Gastroesophageal sphincter (tissue), 4 donors: ENCODE measurements around the gene RILPL2. TPM values are rescaled to one million over a fixed set of nuclear protein-coding genes. Genes with fewer than 3 reads are reported as not detected.

Experiments used
- ATAC-seq: fragments of 150-250 bp; one replicate; pipeline ENCODE4 v1.9.1; 2016; ENCODE audit warnings: mild to moderate bottlenecking, moderate library complexity
- H3K27ac ChIP-seq, 4 donors: fragments of 200-600 bp; sonication (generic) in 3 of 4; 1 replicate in 3 of 4; 2 replicates in 1 of 4; pipeline ENCODE4 v1.5.1; 2016 to 2019
- H3K27me3 ChIP-seq: fragments of 200-600 bp; sonication (generic); one replicate; pipeline ENCODE4 v1.5.1; 2019
- H3K36me3 ChIP-seq, 2 donors: fragments of 200-600 bp; sonication (generic); one replicate each; pipeline ENCODE4 v1.5.1; 2019; ENCODE audit warnings: control low read depth in 1 of 2
- H3K4me1 ChIP-seq, 3 donors: fragments of 200-600 bp; sonication (generic); 1 replicate in 2 of 3; 2 replicates in 1 of 3; pipeline ENCODE4 v1.5.1; 2016 to 2019; ENCODE audit warnings: control low read depth in 2 of 3
- H3K4me3 ChIP-seq, 2 donors: fragments of 200-600 bp; sonication (generic); one replicate each; pipeline ENCODE4 v1.5.1; 2019; ENCODE audit warnings: mild to moderate bottlenecking in 1 of 2, moderate library complexity in 1 of 2
- H3K9me3 ChIP-seq, 3 donors: fragments of 200-600 bp; sonication (generic); one replicate each; pipeline ENCODE4 v1.5.1; 2017 to 2019; ENCODE audit warnings: control low read depth in 2 of 3
- EP300 ChIP-seq: sonication (generic); formaldehyde crosslinking; IDR thresholded peaks from one replicate; pipeline ENCODE4 v1.6.1; 2017; ENCODE audit warnings: antibody characterized with exemption, mild to moderate bottlenecking
- POLR2A ChIP-seq, 2 donors: fragments of 450-650 bp; IDR thresholded peaks; one replicate each; pipeline ENCODE4 v1.6.1; 2017; ENCODE audit warnings: antibody characterized with exemption in 2 of 2, mild to moderate bottlenecking in 2 of 2, moderate library complexity in 1 of 2
- POLR2AphosphoS5 ChIP-seq: sonication (generic); formaldehyde crosslinking; IDR thresholded peaks from one replicate; pipeline ENCODE4 v1.6.1; 2017; ENCODE audit warnings: antibody characterized with exemption
- WGBS, 2 donors: methylation state at CpG; one replicate each; pipeline ENCODE4 v1.1.5; 2018; ENCODE audit warnings: low coverage in 1 of 2; 5-methylcytosine and 5-hydroxymethylcytosine counted together
- total RNA-seq, 4 donors: library from RNA; depleted of rRNA; stranded (reverse); fragments of >200 nt; gene quantifications; one replicate each; pipeline ENCODE4 v1.1.0, GENCODE V29; 2016
- TF ChIP-seq, protein P1 (sequence below), 4 experiments: fragments of 200-600 bp in 2 of 4; fragments of 450-650 bp in 2 of 4; sonication (generic) in 1 of 4; IDR thresholded peaks; one replicate each; pipeline ENCODE4 v1.5.1; 2017 to 2019; ENCODE audit warnings: antibody characterized with exemption in 4 of 4, mild to moderate bottlenecking in 2 of 4, moderate library complexity in 2 of 4

The RILPL2 gene
- total RNA-seq, 4 donors from 2014 or later, result 6.2 to 9.2 (median 7.9) TPM

DNA sequence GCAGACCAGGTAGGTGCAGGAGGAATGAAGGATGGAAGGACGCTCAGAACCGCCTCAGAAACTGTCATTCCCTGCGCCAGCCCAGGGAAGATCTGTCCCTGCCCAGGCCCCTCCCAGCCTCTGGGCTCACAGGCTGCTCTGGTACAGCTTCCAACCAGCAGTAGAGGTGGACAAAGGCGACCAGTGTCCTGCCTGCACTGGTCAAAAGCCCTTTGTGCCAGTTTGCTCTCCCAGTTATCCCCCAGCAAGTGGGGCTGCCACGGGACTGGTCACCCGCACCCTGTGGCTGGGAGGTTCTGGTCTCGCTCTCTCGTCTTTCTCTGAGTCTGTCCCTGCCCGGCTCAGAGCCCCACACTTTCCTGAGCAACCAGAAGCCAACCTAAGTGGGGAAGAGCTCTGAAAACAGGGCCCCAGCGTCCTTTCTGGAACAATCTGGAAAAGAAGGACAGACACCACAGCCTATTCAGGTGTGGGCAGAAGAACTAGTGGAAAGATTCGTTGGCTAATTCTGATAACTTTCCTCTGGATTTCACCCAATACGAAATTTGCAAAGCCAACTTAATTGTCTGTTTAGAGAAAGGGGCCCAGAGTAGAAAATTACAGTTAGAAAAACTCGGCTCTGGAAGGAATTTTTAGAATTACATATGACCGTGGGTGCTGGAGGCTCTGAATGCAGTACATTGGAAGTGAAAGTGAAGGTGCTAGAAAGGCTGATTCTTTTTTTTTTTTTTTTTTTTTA lies 43.1 kb upstream of the RILPL2 start:
- Histone ChIP-seq H3K36me3 (peaks cover 0 to 69% of the 10 kb centered on the region in 2 donors), H3K9me3 (no peaks in the 10 kb centered on the region), H3K4me3 (no peak overlapping the region), H3K27me3 (no peaks in the 10 kb centered on the region), H3K27ac (peak overlapping the region in 3 of 4 donors; percentile 22 to 69 (median 63)), H3K4me1 (peaks cover 0 to 17% (median 0%) of the 10 kb centered on the region in 3 donors)
- TF ChIP-seq, protein P1, sequence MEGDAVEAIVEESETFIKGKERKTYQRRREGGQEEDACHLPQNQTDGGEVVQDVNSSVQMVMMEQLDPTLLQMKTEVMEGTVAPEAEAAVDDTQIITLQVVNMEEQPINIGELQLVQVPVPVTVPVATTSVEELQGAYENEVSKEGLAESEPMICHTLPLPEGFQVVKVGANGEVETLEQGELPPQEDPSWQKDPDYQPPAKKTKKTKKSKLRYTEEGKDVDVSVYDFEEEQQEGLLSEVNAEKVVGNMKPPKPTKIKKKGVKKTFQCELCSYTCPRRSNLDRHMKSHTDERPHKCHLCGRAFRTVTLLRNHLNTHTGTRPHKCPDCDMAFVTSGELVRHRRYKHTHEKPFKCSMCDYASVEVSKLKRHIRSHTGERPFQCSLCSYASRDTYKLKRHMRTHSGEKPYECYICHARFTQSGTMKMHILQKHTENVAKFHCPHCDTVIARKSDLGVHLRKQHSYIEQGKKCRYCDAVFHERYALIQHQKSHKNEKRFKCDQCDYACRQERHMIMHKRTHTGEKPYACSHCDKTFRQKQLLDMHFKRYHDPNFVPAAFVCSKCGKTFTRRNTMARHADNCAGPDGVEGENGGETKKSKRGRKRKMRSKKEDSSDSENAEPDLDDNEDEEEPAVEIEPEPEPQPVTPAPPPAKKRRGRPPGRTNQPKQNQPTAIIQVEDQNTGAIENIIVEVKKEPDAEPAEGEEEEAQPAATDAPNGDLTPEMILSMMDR (IDR thresholded peaks at IDR 0.05), result no peak
- TF ChIP-seq POLR2A (IDR thresholded peaks at IDR 0.05) (peak in 1 of 2 donors; percentile 9), EP300 (no peak), POLR2AphosphoS5 (no peak)
- WGBS, 2 donors, result 49 to 74% methylated on average over 5 to 11 of the region's 14 CpGs
- ATAC-seq, result peak; percentile 35

DNA sequence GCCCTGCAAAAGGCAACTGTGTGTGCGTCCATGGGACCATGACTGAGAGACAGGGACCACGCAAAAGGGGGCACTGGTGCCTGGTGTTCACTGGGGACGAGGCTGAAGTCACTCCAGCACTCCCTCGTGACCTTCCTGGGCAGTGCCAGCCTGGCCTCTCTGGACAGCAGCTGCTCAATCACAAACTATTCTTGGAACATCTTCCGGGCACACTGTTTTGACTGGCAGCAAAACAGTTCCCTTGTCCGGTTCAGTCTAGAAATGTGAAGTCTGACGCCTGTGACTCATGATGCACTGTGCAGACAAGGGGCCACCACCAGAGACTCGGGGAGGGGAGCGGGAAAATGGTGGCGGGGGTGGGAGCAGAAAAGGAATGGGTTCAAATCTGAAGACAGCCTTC lies 42.3 kb upstream of the RILPL2 start:
- no peaks in the 10 kb centered on the region for H3K27me3 ChIP-seq
- 87% methylated on average over 3 of the region's 10 CpGs; no CpG with 5 or more reads in 1 of the 2 donors for WGBS, 2 donors
- H3K36me3 ChIP-seq, result peaks cover 0 to 61% of the 10 kb centered on the region in 2 donors
- peak overlapping the region in 3 of 4 donors; percentile 38 to 69 (median 63) for H3K27ac ChIP-seq
- ATAC-seq, result peak; percentile 48
- no peaks in the 10 kb centered on the region for H3K9me3 ChIP-seq
- peaks cover 0 to 25% (median 0%) of the 10 kb centered on the region in 3 donors for H3K4me1 ChIP-seq
- TF ChIP-seq POLR2A (IDR thresholded peaks at IDR 0.05) (no peak), EP300 (no peak)
- H3K4me3 ChIP-seq, result no peak overlapping the region

DNA sequence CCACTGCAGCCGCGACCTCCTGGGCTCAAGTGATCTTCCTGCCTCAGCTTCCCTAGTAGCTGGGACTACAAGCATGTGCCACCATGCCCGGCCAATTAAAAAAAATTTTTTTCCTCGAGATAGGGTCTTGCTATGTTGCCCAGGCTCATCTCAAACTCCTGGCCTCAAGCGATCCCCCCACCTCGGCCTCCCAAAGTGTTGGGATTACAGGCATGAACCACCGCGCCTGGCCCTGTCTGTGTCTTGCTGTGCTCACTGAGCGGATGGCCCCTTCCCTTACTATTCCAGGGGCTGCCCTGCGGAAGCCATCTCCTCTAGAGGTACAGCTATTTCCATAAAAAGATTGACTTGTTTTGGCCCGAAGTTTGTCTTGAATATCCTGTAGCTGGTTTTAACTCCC lies 41.6 kb upstream of the RILPL2 start:
- ATAC-seq, result no peak
- TF ChIP-seq, protein P1 (IDR thresholded peaks at IDR 0.05), result no peak
- no peak for TF ChIP-seq POLR2AphosphoS5
- TF ChIP-seq EP300, result no peak
- TF ChIP-seq POLR2A (IDR thresholded peaks at IDR 0.05), result no peak
- peaks cover 0 to 25% (median 0%) of the 10 kb centered on the region in 3 donors for H3K4me1 ChIP-seq
- H3K27me3 ChIP-seq, result no peaks in the 10 kb centered on the region
- H3K4me3 ChIP-seq, result no peak overlapping the region
- 92% methylated on average over 5 of the region's 11 CpGs; no CpG with 5 or more reads in 1 of the 2 donors for WGBS, 2 donors
- H3K36me3 ChIP-seq, result peaks cover 0 to 61% of the 10 kb centered on the region in 2 donors
- H3K27ac ChIP-seq, result peak overlapping the region in 2 of 4 donors; percentile 38 to 63
- H3K9me3 ChIP-seq, result no peaks in the 10 kb centered on the region

DNA sequence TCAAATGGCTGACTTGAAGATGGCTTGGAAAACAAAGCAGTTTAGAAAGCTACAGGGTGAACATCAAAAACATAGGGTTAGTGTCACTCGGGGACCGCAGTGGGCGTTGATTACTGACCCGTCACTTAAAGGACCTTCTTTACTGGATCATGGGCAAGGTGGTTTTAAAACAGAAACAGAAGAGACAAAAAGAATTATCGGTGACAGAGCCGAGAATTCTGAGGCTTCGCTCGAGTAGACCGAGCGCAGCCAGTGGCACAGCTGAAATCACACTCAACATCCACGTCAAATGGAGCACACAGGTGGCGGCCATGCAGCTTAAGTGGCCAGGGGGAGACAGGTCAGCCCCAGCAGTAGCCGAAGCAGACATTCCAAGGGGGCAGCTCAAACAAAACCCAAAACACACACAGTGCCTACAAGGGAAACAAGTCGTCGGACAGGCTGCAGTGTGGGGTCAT lies 38.8 kb upstream of the RILPL2 start:
- Histone ChIP-seq H3K4me1 (peaks cover 0 to 25% (median 0%) of the 10 kb centered on the region in 3 donors), H3K27me3 (no peaks in the 10 kb centered on the region), H3K4me3 (no peak overlapping the region), H3K27ac (peak overlapping the region in 3 of 4 donors; percentile 15 to 71 (median 50)), H3K36me3 (peaks cover 0 to 69% of the 10 kb centered on the region in 2 donors), H3K9me3 (no peaks in the 10 kb centered on the region)
- no peak for ATAC-seq
- 70 to 75% methylated on average over 6 to 15 of the region's 15 CpGs for WGBS, 2 donors
- TF ChIP-seq, protein P1 (IDR thresholded peaks at IDR 0.05), result no peak
- TF ChIP-seq POLR2AphosphoS5, result no peak
- TF ChIP-seq EP300, result no peak
- TF ChIP-seq POLR2A (IDR thresholded peaks at IDR 0.05), result no peak

DNA sequence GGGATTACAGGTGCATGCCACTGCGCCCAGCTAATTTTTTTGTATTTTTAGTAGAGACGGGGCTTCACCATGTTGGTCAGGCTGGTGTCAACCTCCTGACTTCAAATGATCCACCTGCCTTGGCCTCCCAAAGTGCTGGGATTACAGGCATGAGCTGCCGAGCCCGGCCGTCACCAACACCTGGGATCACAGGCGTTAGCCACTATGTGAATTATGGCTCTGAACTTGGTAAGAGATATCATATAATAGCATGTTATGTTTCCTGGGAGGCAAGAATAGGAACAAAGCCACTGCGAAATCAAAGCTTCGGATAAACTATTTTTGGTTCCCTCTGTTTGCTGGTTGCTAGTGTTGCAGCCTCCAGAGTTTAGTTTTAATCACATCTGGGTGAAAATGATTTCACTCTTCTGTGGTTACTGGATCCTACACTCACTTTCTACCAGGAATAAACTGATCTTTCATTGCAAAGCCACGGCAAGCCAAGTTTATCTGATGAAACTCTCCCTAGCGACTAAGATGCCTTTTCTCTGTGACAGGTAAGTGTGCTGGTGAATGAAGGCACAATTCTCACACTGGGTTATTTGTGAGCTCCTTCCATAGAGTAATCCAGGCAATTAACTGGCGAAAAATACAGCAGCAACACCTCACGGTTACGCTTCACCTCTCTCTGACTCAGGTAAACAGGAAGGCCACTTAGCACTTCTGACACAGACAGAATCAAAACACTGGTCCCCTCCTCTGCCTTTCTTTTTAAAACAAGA lies 38.2 kb upstream of the RILPL2 start:
- TF ChIP-seq EP300, result no peak
- no peak for TF ChIP-seq POLR2A (IDR thresholded peaks at IDR 0.05)
- TF ChIP-seq POLR2AphosphoS5, result no peak
- TF ChIP-seq, protein P1 (IDR thresholded peaks at IDR 0.05), result no peak
- Histone ChIP-seq H3K9me3 (no peaks in the 10 kb centered on the region), H3K36me3 (peaks cover 0 to 75% of the 10 kb centered on the region in 2 donors), H3K4me1 (peaks cover 0 to 24% (median 0%) of the 10 kb centered on the region in 3 donors), H3K27ac (peak overlapping the region in 3 of 4 donors; percentile 15 to 71 (median 50)), H3K27me3 (no peaks in the 10 kb centered on the region), H3K4me3 (no peak overlapping the region)
- no peak for ATAC-seq
- 31 to 53% methylated on average over 6 of the region's 13 CpGs for WGBS, 2 donors
